ENCODE results near the gene SERGEF.
A peak's percentile ranks its signal among the peaks of the same experiment; 100 is the strongest.
"Not testable (repeated sequence)": the region's sequence is repeated elsewhere in the genome, so short reads cannot be mapped to it uniquely, and the experiment has no call there.

SERGEF gene

DNA sequence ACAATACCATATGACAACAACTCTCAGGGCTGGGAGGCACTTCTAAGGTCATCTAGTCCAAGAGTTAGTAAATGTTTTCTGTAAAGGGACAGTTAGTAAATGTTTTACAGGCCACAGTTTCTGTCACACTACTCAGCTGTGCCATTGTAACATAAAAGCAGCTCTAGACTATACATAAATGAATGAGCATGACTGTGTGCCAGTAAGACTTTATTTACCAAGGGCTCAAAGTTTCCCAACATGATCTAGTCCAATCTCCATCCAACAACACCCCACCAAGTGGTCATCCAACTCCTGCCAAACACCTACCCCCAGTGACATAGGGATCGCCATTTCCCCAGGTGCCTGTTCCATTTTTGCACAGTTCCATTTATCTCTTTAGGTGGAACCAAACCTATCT, 12.1 kb downstream of the SERGEF start:
- FAIRE-seq = no peak
- DNase-seq (ENCODE audit: low spot score) = no peak

DNA sequence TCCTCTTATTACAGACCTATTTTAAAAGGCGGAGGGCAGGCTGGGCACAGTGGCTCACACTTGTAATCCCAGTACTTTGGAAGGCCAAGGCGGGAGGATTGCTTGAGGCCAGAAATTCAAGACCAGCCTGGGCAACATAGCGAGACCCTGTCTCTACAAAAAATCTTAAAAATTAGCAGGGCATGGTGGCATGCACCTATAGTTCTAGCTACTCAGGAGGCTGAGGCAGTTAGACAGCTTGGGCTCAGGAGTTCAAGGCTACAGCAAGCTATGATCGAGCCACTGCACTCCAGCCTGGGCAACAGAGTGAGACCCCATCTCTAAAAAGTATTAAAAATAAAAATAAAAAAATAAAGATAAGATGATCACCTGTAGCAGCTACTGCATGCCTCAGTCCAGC, 12.7 kb downstream of the SERGEF start:
- DNase-seq (ENCODE audit: low spot score); FAIRE-seq: not testable (repeated sequence)

DNA sequence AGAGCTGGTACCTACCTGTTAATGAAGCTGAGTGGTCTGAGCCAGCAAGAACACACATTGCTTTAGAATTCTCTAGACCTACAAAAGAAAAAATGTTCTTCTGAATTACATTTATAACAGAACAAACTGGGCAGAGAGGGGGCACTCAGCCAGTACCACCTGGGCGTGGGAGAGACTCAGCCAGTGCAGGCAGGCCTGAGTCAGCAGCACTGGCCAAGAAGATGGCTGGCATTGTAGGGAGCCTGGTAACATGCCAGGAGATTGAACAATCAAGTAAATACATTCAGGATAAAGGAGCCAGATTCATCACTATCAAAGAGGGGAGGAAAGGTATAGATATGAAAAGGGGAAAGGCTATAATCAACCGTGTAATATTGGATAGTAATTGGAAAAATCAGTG, 19.9 kb downstream of the SERGEF start:
- DNase-seq (ENCODE audit: low spot score) = no peak

DNA sequence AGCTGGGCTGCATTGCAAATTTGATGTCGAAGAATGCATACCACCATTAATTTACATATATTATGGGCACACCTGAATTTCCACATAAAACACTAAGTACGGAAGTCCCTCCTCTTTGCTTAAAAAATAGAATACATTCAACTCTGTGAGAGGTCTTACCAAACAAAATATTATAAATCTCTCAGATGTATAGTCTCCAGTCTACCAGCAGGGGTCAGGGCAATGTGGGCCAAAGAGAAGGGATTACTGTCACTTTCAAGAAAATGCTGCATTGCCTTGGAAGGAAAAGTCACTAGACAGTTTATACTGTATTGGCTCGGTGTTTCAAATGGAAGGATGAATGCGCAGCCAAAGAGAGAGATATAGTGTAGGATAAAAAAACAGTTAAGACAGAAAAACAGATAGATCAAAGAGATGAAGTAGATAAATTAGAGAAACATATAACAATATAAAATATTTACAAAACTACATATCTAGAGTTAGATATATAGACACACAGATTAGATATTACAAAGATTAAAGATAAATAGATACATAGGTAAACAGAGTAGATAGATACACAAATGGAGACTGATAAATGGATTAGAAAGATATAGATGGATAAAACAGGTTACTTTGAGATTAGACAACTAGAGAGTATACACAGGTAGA, 20.9 kb downstream of the SERGEF start:
- DNase-seq (ENCODE audit: low spot score) = peak; percentile 28
- FAIRE-seq = peak; percentile 70

More for the DNA sequence above, 19.9 kb downstream of the SERGEF start:
- FAIRE-seq = no peak

DNA sequence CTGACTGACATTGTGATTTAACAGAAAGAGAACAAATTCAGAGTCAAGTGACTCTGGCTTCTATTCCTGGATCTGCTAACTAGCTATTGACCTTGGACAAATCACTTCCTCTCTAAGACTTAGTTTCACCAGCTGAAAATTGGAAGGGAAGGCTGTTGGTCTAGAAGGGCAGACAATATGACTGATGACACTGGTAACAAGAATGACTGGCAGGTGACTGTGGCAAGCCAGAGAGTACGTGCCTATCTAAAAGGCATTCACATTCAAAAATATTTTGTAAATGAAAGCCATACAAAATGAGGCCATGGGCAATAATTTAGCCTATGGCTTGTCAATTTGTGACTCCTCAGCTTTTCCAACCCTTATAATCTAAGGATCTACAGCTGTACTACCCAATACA, 23.5 kb downstream of the SERGEF start:
- DNase-seq (ENCODE audit: low spot score) = no peak

DNA sequence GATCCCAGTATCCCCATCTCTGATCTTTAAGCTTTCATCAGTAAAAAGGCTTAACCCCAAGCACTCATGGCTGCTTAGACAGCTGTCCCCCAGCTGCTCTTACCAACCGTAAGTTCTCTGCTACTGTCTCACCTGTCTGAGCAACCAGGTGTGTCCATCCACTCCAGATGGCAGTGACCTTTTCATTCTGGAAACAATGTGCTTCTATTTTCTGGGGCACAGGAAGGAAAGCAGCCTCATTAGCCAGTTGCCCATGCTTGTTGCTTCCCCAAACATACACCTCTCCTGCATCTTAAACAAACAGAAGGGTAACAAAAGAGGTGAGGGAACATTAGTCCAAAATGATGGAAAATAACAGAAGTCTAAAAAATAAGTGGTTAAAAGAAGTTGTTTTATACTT, 24.4 kb downstream of the SERGEF start:
- FAIRE-seq (no peak), DNase-seq (ENCODE audit: low spot score) (no peak)

More for the DNA sequence above, 23.5 kb downstream of the SERGEF start:
- FAIRE-seq = no peak

DNA sequence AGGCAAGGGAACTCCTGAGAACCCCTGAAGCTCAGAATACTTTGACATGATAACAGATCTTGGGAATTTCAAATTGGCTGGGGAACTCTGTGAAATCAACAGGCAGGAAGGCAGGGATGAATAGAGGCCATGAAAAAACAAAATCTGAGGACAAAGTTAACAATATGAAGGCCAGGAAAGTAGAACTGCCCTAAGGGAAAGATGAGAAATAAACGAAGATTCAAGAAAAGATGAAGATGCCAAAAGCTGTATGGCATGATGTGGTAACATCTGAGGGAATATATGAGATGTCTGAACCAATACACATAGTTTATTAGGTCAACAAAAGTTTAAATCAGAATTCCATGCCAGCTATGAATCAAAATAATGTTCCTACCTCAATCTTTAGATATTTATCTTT, 25.0 kb downstream of the SERGEF start:
- no peak for FAIRE-seq
- no peak for DNase-seq (ENCODE audit: low spot score)

DNA sequence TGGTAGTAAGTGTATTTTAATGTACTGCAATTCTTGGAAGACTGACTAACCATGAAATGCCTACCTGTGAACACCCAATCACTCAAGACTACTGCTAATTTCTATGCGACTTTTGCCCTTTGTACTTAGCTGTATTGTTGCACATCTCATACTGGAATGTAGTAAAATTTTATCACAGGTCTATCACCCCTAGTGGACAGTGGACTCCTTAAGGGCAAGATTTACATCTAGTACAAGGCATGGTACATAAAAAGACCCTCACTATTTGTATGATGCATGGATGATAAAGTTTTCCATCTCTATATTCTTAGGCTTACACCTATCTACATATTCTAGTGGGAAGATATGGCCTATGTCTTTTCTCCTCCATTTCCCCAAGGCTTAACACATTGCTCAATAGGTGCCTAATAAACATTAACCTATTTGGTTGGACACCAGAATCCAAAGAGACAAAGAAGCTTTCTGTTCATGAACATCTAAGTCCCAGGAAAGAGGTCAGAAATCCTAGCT, 26.1 kb downstream of the SERGEF start:
- FAIRE-seq (no peak), DNase-seq (ENCODE audit: low spot score) (no peak)

DNA sequence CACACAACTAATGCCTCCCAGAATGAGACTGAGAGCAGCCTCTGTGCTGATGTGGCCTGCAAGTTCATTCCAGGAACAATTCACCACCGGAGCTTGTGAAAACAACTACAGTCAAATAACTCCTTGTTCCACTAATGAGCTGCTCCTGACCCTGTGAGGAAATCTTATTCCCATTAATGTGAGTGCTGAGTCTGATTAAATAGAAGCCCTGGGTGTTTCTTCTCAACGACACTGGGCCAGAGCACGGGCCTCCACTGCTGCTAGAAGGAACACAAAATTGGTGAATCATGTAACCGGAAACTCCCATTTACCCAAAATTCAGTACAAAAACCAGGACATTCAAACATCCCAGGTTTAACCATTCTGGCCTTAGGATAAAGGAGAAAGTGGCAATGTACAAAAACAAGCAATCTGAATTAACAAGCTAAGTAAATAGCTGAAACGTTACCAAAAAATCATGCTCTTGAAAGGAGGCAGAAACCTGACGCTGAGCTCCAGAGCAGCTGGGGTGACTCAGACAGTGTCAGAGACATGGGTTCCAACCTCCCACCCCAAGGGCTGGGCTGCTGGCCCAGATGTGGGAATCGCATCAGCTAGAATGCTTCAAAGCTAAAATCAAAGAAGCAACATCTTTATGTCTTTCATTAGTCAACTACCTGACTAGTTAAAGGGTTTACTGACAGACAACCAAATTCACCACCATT, 26.7 kb downstream of the SERGEF start:
- no peak for FAIRE-seq
- no peak for DNase-seq (ENCODE audit: low spot score)

DNA sequence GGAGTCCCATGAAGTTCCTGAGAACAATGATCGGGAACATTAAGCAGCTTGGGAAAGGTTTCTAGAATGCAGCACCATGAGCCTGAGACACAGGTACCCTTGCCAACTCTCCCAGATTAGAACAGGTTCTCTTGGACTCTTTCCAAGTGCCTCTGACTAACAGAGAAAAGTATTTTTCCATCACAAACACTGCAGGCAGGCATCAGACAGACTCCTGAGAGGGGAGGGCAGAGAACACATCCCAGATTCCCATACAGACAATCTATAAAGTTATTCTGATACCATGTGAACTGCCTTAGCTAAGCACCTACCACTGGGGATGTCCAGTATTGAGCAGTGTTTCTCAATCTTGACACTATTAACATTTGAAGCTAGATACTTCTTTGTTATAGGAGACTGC, 27.3 kb downstream of the SERGEF start:
- DNase-seq (ENCODE audit: low spot score) = no peak
- no peak for FAIRE-seq

DNA sequence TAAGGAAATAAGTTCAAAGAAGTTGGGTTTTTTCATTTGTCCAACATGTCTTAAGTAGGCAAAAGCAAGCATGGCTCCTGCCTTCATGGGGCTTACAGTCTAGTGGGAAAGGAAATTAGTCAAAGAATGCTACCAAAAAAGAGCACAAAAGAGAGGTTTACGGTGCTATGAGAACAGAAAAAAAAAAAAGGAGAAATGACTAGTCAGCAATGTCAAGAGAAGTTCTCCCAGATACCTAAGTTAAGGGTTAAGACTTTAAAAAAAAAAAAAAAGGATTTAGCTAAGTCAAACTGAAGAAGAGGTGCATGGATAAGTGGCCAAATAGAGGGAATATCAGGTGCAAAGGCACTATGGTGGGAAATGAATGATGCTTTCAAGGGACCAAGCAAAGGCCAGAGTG, 29.3 kb downstream of the SERGEF start:
- FAIRE-seq = no peak

DNA sequence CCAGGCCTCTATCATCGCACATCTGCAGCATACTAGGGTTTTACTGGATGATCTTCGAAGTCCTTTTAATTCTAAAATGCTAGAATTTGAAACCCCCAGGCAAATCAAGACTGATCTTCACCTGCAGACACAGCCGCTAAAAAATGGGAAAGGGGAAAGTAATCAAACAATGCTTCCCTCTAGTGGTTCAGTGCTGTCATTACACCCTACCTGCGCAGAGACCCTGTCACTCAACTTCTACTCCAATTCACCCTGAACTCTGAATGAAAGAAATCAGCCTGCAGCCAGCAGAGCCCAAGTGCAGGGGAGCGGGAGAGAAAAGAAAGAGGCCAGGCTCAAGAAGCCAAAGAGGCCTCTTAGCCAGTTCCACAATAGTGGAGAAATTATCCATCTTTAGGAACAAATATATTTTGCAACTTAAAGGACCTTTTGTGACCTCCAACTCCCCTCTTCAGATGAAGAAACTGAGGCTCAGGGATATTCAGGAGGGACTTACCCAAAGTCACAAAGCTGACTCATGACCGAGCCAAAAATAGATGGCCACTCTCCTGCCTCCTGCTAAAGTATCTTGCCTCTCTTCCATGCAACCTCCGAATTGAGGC, 33.0 kb downstream of the SERGEF start:
- DNase-seq (ENCODE audit: low spot score) (peak; percentile 6), FAIRE-seq (no peak)

More for the DNA sequence above, 29.3 kb downstream of the SERGEF start:
- DNase-seq (ENCODE audit: low spot score) = no peak

DNA sequence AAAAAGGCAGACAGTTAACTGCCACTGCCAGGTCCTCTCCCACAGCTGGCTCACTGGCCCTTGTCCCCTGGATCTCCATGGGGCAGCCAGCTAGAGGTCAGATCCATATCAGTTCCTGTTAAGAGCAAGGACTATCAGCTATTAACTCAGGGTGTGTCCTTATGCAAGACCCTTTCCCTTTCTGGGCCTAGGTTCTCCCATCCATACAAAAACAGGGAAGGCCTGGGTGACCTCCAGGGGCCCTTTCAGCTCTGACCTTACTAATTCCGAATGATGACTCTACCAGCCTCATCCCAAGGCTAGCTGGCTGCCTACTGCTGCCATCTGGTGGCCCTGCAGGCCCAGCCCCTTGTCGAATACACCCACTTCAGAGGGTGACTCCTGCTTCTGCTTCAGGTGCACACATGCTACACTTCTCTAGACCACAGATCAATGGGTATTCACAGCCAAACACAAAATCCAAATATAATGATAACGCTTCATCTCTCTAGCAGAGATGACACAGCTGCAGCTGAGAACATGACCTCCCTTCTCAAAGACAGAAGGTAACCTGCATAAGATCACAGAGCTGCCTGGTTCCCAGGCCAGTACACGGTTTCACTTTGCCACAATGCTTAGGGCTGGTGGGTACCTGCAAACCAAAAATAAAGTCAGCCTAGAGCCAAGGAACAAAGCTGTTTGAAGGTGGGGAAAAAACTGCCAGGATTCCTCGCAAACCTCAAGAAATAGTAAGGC, 34.1 kb downstream of the SERGEF start:
- FAIRE-seq (no peak), DNase-seq (ENCODE audit: low spot score) (peak; percentile 5)

DNA sequence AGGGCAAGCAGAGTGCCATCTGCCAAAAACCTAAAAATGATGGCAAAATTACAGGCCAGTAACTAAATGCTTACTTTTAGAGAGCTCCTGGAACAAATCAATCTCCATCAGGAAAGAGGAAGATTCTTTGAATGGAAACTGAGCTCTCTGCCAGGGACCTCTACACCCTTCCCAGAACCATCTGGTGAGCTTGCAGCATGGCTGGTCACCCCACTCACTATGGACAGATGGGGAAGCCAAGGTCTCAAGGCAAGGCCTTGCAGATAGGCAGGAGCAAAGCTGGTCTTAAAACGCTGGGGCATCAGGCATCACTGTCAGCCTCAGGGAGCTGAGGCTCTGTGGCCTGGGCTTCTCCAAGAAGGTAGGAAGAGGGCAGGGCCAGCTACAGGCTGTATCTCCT, 36.2 kb downstream of the SERGEF start:
- FAIRE-seq = no peak
- no peak for DNase-seq (ENCODE audit: low spot score)

DNA sequence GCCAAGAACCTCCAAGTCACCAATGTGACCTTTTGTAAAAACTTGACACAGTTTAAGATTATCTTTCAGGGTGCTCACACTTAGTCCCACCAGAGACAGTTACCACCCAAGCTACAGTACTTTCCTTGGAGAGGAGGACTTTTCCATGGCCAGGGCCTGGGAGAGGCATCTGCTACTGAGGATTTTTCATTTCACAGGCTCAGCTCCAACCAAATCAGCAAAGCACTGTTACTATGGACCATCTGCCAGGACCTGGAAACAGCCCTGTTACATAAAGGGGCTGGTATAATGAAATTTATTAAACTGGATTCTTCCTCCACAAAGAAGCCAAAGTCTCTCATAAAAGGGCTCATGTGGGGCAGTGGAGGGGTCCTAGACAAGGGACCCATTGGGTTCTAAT, 38.6 kb downstream of the SERGEF start:
- FAIRE-seq = no peak
- DNase-seq (ENCODE audit: low spot score) = no peak

DNA sequence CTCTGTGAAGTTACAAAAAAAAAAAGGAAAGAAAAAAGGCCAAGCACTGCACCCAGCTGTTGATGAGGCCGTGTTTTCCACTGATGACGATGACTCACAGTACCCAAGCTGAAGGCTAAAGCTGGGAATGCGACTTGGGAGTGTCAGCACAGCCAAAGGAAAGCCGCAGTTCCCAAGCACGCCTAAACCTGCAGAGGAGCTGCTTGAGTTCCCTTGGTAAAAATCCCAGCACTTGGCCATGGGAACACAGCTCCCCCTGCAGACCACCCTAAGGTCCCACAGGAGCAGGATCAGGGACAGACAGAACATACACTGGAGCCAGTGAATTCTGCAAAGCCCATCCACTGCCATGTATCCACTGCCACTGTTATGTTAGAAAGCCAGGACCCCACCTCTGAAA, 39.9 kb downstream of the SERGEF start:
- no peak for FAIRE-seq
- no peak for DNase-seq (ENCODE audit: low spot score)

DNA sequence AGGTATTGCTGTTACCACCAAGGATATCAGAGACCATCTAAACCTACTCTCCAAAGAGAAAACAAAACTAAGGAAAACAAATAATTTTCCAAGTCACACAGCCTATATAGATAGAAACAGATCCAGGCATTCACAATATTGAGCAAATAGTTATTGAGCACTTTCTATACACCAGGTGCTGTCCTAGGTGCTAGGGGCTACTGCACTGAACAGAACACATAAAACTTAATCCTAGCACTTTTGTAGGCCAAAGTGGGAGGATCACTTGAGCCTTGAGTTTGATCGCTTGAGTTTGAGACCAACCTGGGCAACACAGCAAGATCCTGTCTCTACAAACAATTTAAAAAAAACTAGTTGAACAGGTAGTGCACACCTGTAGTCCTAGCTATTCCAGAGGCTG, 44.6 kb downstream of the SERGEF start:
- FAIRE-seq (no peak), DNase-seq (ENCODE audit: low spot score) (no peak)

DNA sequence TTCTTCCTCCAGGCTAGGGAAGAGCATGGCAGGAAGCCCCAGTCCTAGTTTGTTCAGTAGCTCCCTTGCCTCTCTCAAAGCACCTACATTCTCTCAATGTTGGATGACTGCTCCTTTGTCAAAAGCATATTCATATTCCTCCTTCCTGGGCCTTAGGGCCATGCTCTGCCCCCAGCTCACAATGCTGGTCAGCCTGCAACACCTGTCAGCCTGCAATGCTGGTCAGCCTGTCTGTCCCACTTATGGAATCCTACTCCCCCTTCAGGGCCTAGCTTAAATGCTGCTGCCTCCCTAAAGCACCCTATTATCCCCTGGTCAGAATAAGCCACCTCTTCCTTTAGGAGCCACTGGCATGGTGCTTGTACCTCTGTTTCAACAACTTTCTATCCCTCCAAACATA, 45.2 kb downstream of the SERGEF start:
- DNase-seq (ENCODE audit: low spot score) (no peak), FAIRE-seq (no peak)

DNA sequence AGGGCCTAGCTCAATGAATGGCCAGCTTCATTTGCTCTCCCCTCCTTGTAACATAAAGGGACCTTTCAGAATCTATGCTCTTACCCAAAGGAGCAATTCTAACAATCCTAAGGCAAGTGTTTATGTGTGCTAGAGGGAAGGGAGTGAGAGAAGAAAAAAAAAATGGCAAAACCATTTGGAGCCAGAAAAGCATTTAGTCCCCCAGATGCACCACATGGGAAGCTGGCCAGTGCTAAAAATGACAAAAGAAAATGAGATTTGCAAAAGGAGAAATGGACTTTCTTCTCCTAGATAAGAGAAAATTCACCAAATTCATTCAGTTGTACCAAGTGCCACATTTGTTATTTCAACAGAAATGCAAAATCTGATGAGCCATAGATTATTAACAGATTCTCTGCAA, 52.8 kb downstream of the SERGEF start:
- DNase-seq (ENCODE audit: low spot score) = no peak
- FAIRE-seq = no peak

DNA sequence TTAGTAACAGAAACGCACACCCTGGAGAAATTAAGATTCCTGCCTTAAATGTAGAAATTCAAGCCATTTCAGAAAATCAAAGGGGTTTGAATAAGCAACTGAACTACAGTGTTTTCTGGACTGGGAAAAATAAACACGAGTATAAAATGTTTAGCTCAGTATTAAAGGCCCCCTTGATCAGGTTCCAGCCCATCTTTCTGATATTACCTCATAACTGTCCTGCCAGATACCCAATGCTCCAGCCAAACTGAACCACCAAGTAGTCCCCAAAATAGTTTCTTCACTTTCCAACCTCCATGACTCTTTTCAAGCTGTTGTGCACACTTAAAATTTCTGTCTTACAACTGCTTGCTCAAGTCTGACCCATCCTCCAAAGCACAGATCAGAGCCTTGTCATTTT, 54.4 kb downstream of the SERGEF start:
- no peak for FAIRE-seq
- no peak for DNase-seq (ENCODE audit: low spot score)

DNA sequence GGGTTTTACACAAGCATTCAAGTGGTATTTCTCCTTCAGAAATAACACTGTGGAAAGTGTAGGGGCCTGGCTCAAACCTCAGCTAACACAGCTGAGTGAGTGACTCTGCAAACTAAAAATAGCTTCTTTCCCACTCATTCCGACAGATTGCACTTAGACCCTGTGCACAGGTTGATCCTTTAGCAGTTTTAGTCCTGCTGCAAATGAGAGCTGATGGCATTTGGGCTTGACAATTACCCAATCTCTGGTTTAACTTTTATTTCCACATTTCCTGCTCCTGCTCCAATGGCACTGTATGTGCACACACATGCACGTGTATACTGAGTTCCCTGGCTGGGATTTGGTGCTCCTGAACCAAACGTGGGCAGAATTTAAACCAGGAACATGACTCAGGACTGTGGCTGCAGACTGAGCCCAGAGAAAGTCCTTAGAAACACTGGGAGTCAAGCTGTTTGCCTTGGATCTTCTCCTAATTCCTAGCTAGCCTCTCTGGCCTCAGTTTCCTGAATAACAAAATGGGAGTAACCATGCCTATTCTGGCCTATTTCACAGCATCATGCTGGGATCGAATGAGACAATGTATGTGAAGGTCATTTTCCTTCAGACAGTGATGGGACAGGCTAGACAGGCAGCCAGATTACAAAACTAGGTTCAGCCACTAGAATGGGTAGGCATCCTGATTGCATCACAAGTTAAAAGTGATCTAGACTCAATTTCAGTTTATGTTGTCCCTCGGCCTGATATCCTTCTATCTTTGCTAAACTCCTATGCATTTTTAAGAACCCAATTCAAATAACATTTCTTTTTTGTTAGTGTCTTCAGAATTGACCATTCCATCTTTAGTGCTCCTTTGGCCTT, 58.2 kb downstream of the SERGEF start:
- FAIRE-seq = no peak
- no peak for DNase-seq (ENCODE audit: low spot score)
